Measurements from ENCODE around the gene PBLD.

Gene PBLD

GRCh38 chr10:68366600-68366999, 33.9 kb upstream of the PBLD start:
- Histone ChIP-seq H3K36me3 (ENCODE audit: insufficient read depth, low read length) (peaks cover 4% of the 10 kb centered on the region), H3K9me2 (ENCODE audit: low read depth, low read length) (no peaks in the 10 kb centered on the region), H4K20me1 (ENCODE audit: insufficient read depth, low read length) (no peaks in the 10 kb centered on the region), H3F3A (ENCODE audit: insufficient read depth, low read length) (no peaks in the 10 kb centered on the region), H3K27ac (ENCODE audit: low read depth, low read length, poor library complexity, severe bottlenecking) (no peak overlapping the region), H3K4me3 (ENCODE audit: low read depth, low read length, poor library complexity, severe bottlenecking) (no peak overlapping the region), H3K79me2 (ENCODE audit: insufficient read depth, low read length) (no peaks in the 10 kb centered on the region), H3K4me1 (ENCODE audit: insufficient read depth, low read length, severe bottlenecking) (peaks cover 6% of the 10 kb centered on the region), H3K27me3 (ENCODE audit: insufficient read depth, low read length) (no peaks in the 10 kb centered on the region), H3K4me2 (ENCODE audit: low read length) (no peak overlapping the region), H3K9me3 (ENCODE audit: low read length) (peaks cover under 1% of the 10 kb centered on the region), H3K9ac (ENCODE audit: low read length) (no peak overlapping the region), H2AFZ (ENCODE audit: low read length) (no peak overlapping the region)
- TF ChIP-seq CTCF (IDR thresholded peaks at IDR 0.05; ENCODE audit: low read length) (no peak), EZH2 (IDR thresholded peaks at IDR 0.05; ENCODE audit: borderline replicate concordance, low read length) (no peak)

- Histone ChIP-seq H3K36me3 (ENCODE audit: insufficient read depth, low read length) (0 out of 2 replicates have a peak, but pooled peaks cover 3% of the 10 kb centered on the region), H3K79me2 (ENCODE audit: insufficient read depth, low read length) (no peaks in the 10 kb centered on the region), H3F3A (ENCODE audit: insufficient read depth, low read length) (no peaks in the 10 kb centered on the region), H3K9me3 (ENCODE audit: low read length) (no peaks in the 10 kb centered on the region), H3K27ac (ENCODE audit: low read depth, low read length, poor library complexity, severe bottlenecking) (no peak overlapping the region), H4K20me1 (ENCODE audit: insufficient read depth, low read length) (no peaks in the 10 kb centered on the region), H3K4me1 (ENCODE audit: insufficient read depth, low read length, severe bottlenecking) (peaks cover 6% of the 10 kb centered on the region), H2AFZ (ENCODE audit: low read length) (no peak overlapping the region), H3K4me2 (ENCODE audit: low read length) (no peak overlapping the region), H3K4me3 (ENCODE audit: low read depth, low read length, poor library complexity, severe bottlenecking) (no peak overlapping the region), H3K9ac (ENCODE audit: low read length) (no peak overlapping the region), H3K9me2 (ENCODE audit: low read depth, low read length) (no peaks in the 10 kb centered on the region), H3K27me3 (ENCODE audit: insufficient read depth, low read length) (no peaks in the 10 kb centered on the region)
- TF ChIP-seq CTCF (IDR thresholded peaks at IDR 0.05; ENCODE audit: low read length) (no peak), EZH2 (IDR thresholded peaks at IDR 0.05; ENCODE audit: borderline replicate concordance, low read length) (no peak)
Observed at GRCh38 chr10:68365611-68366010, 32.9 kb upstream of the PBLD start.

GRCh38 chr10:68364101-68364886, 31.6 kb upstream of the PBLD start:
- H3K9me3 ChIP-seq (ENCODE audit: low read length) = no peaks in the 10 kb centered on the region
- TF ChIP-seq EZH2 (IDR thresholded peaks at IDR 0.05; ENCODE audit: borderline replicate concordance, low read length) (no peak), CTCF (IDR thresholded peaks at IDR 0.05; ENCODE audit: low read length) (no peak)
- H3K4me1 ChIP-seq (ENCODE audit: insufficient read depth, low read length, severe bottlenecking) = peaks cover 6% of the 10 kb centered on the region
- H3K27ac ChIP-seq (ENCODE audit: low read depth, low read length, poor library complexity, severe bottlenecking) = no peak overlapping the region
- no peak overlapping the region for H3K4me2 ChIP-seq (ENCODE audit: low read length)
- no peaks in the 10 kb centered on the region for H3K36me3 ChIP-seq (ENCODE audit: insufficient read depth, low read length)
- no peaks in the 10 kb centered on the region for H3K79me2 ChIP-seq (ENCODE audit: insufficient read depth, low read length)
- no peak overlapping the region for H2AFZ ChIP-seq (ENCODE audit: low read length)
- H3K9ac ChIP-seq (ENCODE audit: low read length) = no peak overlapping the region
- H3K9me2 ChIP-seq (ENCODE audit: low read depth, low read length) = no peaks in the 10 kb centered on the region
- no peaks in the 10 kb centered on the region for H3F3A ChIP-seq (ENCODE audit: insufficient read depth, low read length)
- no peaks in the 10 kb centered on the region for H3K27me3 ChIP-seq (ENCODE audit: insufficient read depth, low read length)
- H4K20me1 ChIP-seq (ENCODE audit: insufficient read depth, low read length) = no peaks in the 10 kb centered on the region
- H3K4me3 ChIP-seq (ENCODE audit: low read depth, low read length, poor library complexity, severe bottlenecking) = no peak overlapping the region
